HG02970 (cell line): ENCODE measurements around the gene OPRD1.

Experiments used
- ATAC-seq: cut with Tn5 transposase; IDR thresholded peaks from one replicate; pipeline ENCODE4 v1.9.1; 2021; ENCODE audit warnings: mild to moderate bottlenecking, moderate library complexity, moderate number of reproducible peaks; ENCODE audit not compliant: unreplicated experiment, low FRiP score

Gene OPRD1

GRCh38 chr1:28900562-28900961 is 88.6 kb downstream of the OPRD1 start:
- no peak for ATAC-seq

GRCh38 chr1:28902738-28903137 is 90.8 kb downstream of the OPRD1 start:
- no peak for ATAC-seq

- ATAC-seq, result no peak
Measured at GRCh38 chr1:28905921-28906666, 94.1 kb downstream of the OPRD1 start.

GRCh38 chr1:28909198-28909597 is 97.2 kb downstream of the OPRD1 start:
- no peak for ATAC-seq

GRCh38 chr1:28910379-28911115 is 98.6 kb downstream of the OPRD1 start:
- no peak for ATAC-seq

- ATAC-seq, result no peak
Measured at GRCh38 chr1:28913786-28914227, 101.8 kb downstream of the OPRD1 start.

GRCh38 chr1:28914228-28915030 is 102.5 kb downstream of the OPRD1 start, which contains the start of gene EPB41:
EPB41 (plus strand) TSS chr1:28914569; CDS start chr1:28987438, 72,869 bp downstream.
- ATAC-seq, result peak; percentile 74

GRCh38 chr1:28915031-28915895 is 103.3 kb downstream of the OPRD1 start:
- ATAC-seq, result no peak

GRCh38 chr1:28917757-28918118 is 105.8 kb downstream of the OPRD1 start:
- ATAC-seq, result no peak
